ENCODE results near the gene WDR88. TPM values are rescaled to one million over a fixed set of nuclear protein-coding genes. Genes with fewer than 3 reads are reported as not detected.

Gene WDR88
- total RNA-seq, 1 donor from 2014 or later = not detected

Other genes starting within 250 kb of the WDR88 start
- gene CEP89, start 160.2 kb upstream of the WDR88 start, total RNA-seq = 21.9 TPM
- gene FAAP24, start 159.9 kb upstream of the WDR88 start, total RNA-seq = 1.5 TPM
- 3.0 TPM for gene RHPN2, start 67.2 kb upstream of the WDR88 start, total RNA-seq
- 9.1 TPM for gene GPATCH1, start 50.9 kb upstream of the WDR88 start, total RNA-seq
- gene LRP3, start 62.2 kb downstream of the WDR88 start, total RNA-seq = 57.5 TPM
- gene SLC7A10, start 93.7 kb downstream of the WDR88 start, total RNA-seq = 0.25 TPM
- 1.2 TPM for gene CEBPA, start 170.4 kb downstream of the WDR88 start, total RNA-seq
- 26.6 TPM for gene CEBPG, start 241.6 kb downstream of the WDR88 start, total RNA-seq

Data from temporal lobe (tissue), 1 donor.